Mammary epithelial cell (primary cell): Measurements from ENCODE around the gene SIK1.
"Not testable (repeated sequence)": the region's sequence is repeated elsewhere in the genome, so short reads cannot be mapped to it uniquely, and the experiment has no call there.

Experiments used
- EZH2 ChIP-seq: IDR thresholded peaks from 2 replicates; pipeline ENCODE4 v1.6.1; 2012; ENCODE audit warnings: low read length, inconsistent platforms, borderline replicate concordance
- TF ChIP-seq, protein P1 (sequence below), 2 donors: IDR thresholded peaks in 1 of 2; conservative IDR thresholded peaks in 1 of 2; 2 replicates each; pipeline ENCODE4 v1.5.1; 2011 to 2012; ENCODE audit warnings: inconsistent platforms in 2 of 2, low read length in 2 of 2, mild to moderate bottlenecking in 2 of 2, control low read depth in 1 of 2, low read depth in 1 of 2; ENCODE audit not compliant: insufficient read depth in 1 of 2; ENCODE audit errors: extremely low read depth in 1 of 2

- TF ChIP-seq, protein P1, sequence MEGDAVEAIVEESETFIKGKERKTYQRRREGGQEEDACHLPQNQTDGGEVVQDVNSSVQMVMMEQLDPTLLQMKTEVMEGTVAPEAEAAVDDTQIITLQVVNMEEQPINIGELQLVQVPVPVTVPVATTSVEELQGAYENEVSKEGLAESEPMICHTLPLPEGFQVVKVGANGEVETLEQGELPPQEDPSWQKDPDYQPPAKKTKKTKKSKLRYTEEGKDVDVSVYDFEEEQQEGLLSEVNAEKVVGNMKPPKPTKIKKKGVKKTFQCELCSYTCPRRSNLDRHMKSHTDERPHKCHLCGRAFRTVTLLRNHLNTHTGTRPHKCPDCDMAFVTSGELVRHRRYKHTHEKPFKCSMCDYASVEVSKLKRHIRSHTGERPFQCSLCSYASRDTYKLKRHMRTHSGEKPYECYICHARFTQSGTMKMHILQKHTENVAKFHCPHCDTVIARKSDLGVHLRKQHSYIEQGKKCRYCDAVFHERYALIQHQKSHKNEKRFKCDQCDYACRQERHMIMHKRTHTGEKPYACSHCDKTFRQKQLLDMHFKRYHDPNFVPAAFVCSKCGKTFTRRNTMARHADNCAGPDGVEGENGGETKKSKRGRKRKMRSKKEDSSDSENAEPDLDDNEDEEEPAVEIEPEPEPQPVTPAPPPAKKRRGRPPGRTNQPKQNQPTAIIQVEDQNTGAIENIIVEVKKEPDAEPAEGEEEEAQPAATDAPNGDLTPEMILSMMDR (conservative IDR thresholded peaks at IDR 0.05 in 1 of 2, IDR thresholded peaks at IDR 0.05 in 1 of 2; ENCODE audit: extremely low read depth in 1 of 2, insufficient read depth in 1 of 2, low read depth in 1 of 2, low read length in 2 of 2), result not testable (repeated sequence)
- TF ChIP-seq EZH2, result not testable (repeated sequence)
Observed at GRCh38 chr21:43407139-43407538, 19.8 kb downstream of the SIK1 start.
